Measurements from ENCODE around the gene NCBP3. TPM values are rescaled to one million over a fixed set of nuclear protein-coding genes. Genes with fewer than 3 reads are reported as not detected.

NCBP3 gene
- total RNA-seq, 6 experiments from 2014 or later: 8.6 to 15.1 (median 10.5) TPM

- intact Hi-C loops (cut with DNase I): loop anchor here in 1 of 2 donors (5.0 kb wide), 1 partner anchor 91 kb away; no protein-coding TSS in a partner anchor
- H3K27ac ChIP-seq: no peak overlapping the region
- DNase-seq: no peak
- H3K9me3 ChIP-seq: no peaks in the 10 kb centered on the region
- no peak overlapping the region for H3K4me3 ChIP-seq
- no peaks in the 10 kb centered on the region for H3K4me1 ChIP-seq
- H3K36me3 ChIP-seq: peaks cover 0 to 47% (median 19%) of the 10 kb centered on the region in 4 donors
- H3K27me3 ChIP-seq: no peaks in the 10 kb centered on the region
- ATAC-seq: no peak
- WGBS (ENCODE audit: insufficient coverage, low coverage, low lambda C conversion rate, missing lambda C conversion rate): 65% methylated on average over 6 of the region's 7 CpGs
- TF ChIP-seq POLR2A (IDR thresholded peaks at IDR 0.05) (no peak), CTCF (IDR thresholded peaks at IDR 0.05) (no peak)
Observed at GRCh38 chr17:3828151-3828851, 17.7 kb downstream of the NCBP3 start.

DNA sequence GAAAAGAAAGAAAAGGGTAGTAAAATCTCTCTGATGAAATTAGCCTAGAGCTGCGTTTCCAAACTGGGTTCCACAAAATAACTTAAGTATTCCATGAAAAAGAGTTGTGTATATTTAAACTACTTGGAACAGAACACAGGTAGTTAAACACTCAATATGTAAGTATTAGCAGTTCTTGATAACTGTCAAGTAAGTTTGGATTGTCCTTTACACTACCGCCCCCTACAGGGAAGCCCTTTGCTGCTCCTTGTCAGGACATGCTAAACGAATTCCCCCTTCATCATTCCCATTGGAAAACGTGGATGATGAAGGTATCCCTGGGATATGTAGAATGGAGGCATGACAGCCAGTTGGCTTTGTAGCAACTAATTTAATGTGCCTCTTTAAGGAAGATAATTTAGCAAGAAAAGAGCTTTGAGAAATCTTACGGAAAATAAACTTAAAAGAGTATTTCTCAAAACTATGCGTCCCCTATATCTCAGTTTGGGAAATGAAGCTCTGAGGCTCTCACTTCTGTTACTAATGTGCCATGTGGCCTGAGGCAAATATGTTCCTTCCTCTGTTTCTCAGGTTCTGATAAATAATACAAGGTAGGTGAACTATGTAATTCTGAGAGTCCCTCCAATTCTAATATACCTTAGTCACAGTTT, 18.8 kb downstream of the NCBP3 start:
- no peak for TF ChIP-seq POLR2A (IDR thresholded peaks at IDR 0.05)
- peak; percentile 75 to 86 (median 82) for TF ChIP-seq CTCF (IDR thresholded peaks at IDR 0.05)
- H3K27me3 ChIP-seq: no peaks in the 10 kb centered on the region
- no peaks in the 10 kb centered on the region for H3K4me1 ChIP-seq
- no peak overlapping the region for H3K4me3 ChIP-seq
- peaks cover 0 to 47% (median 16%) of the 10 kb centered on the region in 4 donors for H3K36me3 ChIP-seq
- peak in 1 of 3 donors; percentile 69 for DNase-seq
- no peak overlapping the region for H3K27ac ChIP-seq
- peak; percentile 80 to 88 (median 82) for ATAC-seq
- no peaks in the 10 kb centered on the region for H3K9me3 ChIP-seq
- intact Hi-C loops (cut with DNase I): loop anchor here in 1 of 2 donors (5.0 kb wide), 1 partner anchor 90 kb away; no protein-coding TSS in a partner anchor
- 42% methylated on average over 6 of the region's 6 CpGs for WGBS (ENCODE audit: insufficient coverage, low coverage, low lambda C conversion rate, missing lambda C conversion rate)

GRCh38 chr17:3826191-3826590, 19.9 kb downstream of the NCBP3 start:
- Histone ChIP-seq H3K27me3 (no peaks in the 10 kb centered on the region), H3K4me3 (no peak overlapping the region), H3K9me3 (no peaks in the 10 kb centered on the region), H3K27ac (no peak overlapping the region), H3K4me1 (no peaks in the 10 kb centered on the region), H3K36me3 (peaks cover 0 to 53% (median 16%) of the 10 kb centered on the region in 4 donors)
- intact Hi-C loops (cut with DNase I): loop anchor here in 1 of 2 donors (5.0 kb wide), 1 partner anchor 89 kb away; no protein-coding TSS in a partner anchor
- no peak for ATAC-seq
- 90% methylated on average over 4 of the region's 4 CpGs for WGBS (ENCODE audit: insufficient coverage, low coverage, low lambda C conversion rate, missing lambda C conversion rate)
- TF ChIP-seq CTCF (IDR thresholded peaks at IDR 0.05) (no peak), POLR2A (IDR thresholded peaks at IDR 0.05) (no peak)
- no peak for DNase-seq

DNA sequence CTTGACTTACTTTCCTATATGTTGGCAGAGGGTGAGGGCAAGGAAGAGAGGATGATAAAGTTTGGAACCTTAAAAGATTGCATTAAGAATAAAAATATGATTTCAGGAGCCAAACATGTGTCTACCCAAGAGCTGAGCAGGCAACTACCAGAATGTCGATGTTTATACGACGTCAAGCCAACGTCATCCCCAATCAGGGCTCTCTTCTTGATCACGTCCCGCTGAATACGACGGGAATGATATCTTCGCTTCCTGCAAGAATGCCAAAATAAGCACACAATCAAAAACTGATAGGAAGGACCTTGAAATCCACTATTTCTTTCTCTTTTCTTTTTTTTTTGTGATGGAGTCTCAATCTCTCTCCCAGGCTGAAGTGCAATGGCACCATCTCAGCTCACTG, 24.9 kb downstream of the NCBP3 start:
- WGBS (ENCODE audit: insufficient coverage, low coverage, low lambda C conversion rate, missing lambda C conversion rate): 83% methylated on average over 7 of the region's 9 CpGs

More for the DNA sequence above, 24.9 kb downstream of the NCBP3 start:
- H3K27ac ChIP-seq: no peak overlapping the region
- no peak overlapping the region for H3K4me3 ChIP-seq
- H3K36me3 ChIP-seq: peaks cover 0 to 77% (median 22%) of the 10 kb centered on the region in 4 donors
- DNase-seq: no peak
- no peaks in the 10 kb centered on the region for H3K4me1 ChIP-seq
- intact Hi-C loops (cut with DNase I): no loop called here
- TF ChIP-seq POLR2A (IDR thresholded peaks at IDR 0.05): no peak
- no peak for TF ChIP-seq CTCF (IDR thresholded peaks at IDR 0.05)
- ATAC-seq: peak in 1 of 4 donors; percentile 48
- H3K9me3 ChIP-seq: no peaks in the 10 kb centered on the region
- H3K27me3 ChIP-seq: no peaks in the 10 kb centered on the region
